Astrocyte (in vitro differentiated cells and primary cell): ENCODE measurements around the gene HES2.

Source experiments
- EZH2 ChIP-seq: IDR thresholded peaks from 2 replicates; pipeline ENCODE4 v1.6.1; 2012; ENCODE audit warnings: mild to moderate bottlenecking, low read length, inconsistent platforms; ENCODE audit not compliant: insufficient read depth
- TF ChIP-seq, protein P1 (sequence below): IDR thresholded peaks from 2 replicates; pipeline ENCODE4 v1.5.1; 2011; ENCODE audit warnings: low read depth, mild to moderate bottlenecking, inconsistent platforms, low read length, moderate library complexity; ENCODE audit not compliant: insufficient read depth

DNA sequence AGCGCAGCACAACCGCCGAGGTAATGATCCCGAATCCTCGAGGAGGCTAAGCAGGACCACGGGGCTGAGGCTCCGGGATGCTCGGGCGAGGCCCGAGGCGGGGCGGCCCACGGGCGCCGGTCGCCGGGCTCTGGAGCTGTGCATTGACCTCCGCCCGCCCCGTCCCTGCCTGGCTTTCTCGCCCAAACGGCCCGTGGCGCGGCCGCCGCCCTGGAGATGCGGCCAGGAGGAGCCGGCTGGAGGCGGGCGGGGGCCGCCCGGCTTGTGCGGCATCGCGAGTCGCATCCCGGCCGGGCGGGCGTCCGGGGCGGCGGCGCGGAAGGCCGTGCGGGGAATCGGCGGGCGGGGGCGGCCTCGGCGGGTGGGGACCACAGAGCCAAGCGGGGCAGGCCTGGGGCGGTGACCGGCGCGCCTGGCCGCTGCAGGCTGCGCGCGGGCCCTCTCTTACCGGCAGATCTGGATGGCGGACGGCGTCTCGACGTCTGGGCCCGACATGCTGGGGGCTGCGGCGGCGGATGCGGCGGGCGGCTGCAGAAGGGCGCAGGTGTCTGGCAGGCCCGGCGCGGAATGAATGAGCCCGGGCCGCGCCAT, 26.8 kb downstream of the HES2 start:
- TF ChIP-seq, protein P1, sequence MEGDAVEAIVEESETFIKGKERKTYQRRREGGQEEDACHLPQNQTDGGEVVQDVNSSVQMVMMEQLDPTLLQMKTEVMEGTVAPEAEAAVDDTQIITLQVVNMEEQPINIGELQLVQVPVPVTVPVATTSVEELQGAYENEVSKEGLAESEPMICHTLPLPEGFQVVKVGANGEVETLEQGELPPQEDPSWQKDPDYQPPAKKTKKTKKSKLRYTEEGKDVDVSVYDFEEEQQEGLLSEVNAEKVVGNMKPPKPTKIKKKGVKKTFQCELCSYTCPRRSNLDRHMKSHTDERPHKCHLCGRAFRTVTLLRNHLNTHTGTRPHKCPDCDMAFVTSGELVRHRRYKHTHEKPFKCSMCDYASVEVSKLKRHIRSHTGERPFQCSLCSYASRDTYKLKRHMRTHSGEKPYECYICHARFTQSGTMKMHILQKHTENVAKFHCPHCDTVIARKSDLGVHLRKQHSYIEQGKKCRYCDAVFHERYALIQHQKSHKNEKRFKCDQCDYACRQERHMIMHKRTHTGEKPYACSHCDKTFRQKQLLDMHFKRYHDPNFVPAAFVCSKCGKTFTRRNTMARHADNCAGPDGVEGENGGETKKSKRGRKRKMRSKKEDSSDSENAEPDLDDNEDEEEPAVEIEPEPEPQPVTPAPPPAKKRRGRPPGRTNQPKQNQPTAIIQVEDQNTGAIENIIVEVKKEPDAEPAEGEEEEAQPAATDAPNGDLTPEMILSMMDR = no peak
- no peak for TF ChIP-seq EZH2
